Fibroblast of lung (primary cell): ENCODE results near the gene PSMB1. TPM values are rescaled to one million over a fixed set of nuclear protein-coding genes. Genes with fewer than 3 reads are reported as not detected.

Source experiments
- DNase-seq, 2 donors: peaks; one replicate each; pipeline versions ENCODE4 v3.0.0 to v3.0.0-alpha.2; 2010; ENCODE audit warnings: low read depth in 2 of 2
- H2AFZ ChIP-seq: 2 replicates; pipeline ENCODE4 v1.5.1; 2012; ENCODE audit warnings: low read length, control low read depth, inconsistent platforms
- H3K27ac ChIP-seq: 2 replicates; pipeline ENCODE4 v1.5.1; 2011; ENCODE audit warnings: low read length, control low read depth; ENCODE audit not compliant: insufficient read depth
- H3K27me3 ChIP-seq: 2 replicates; pipeline ENCODE4 v1.5.1; 2011; ENCODE audit warnings: mild to moderate bottlenecking, low read length; ENCODE audit not compliant: control insufficient read depth, insufficient read depth
- H3K36me3 ChIP-seq: 2 replicates; pipeline ENCODE4 v1.5.1; 2011; ENCODE audit warnings: low read length; ENCODE audit not compliant: control insufficient read depth, insufficient read depth
- H3K4me1 ChIP-seq: 2 replicates; pipeline ENCODE4 v1.5.1; 2011; ENCODE audit warnings: low read length; ENCODE audit not compliant: control insufficient read depth, insufficient read depth; ENCODE audit errors: extremely low read depth
- H3K4me2 ChIP-seq: 2 replicates; pipeline ENCODE4 v1.5.1; 2011; ENCODE audit warnings: low read length, control low read depth; ENCODE audit not compliant: insufficient read depth; ENCODE audit errors: extremely low read depth
- H3K4me3 ChIP-seq, 4 experiments: fragments of 200-600 bp in 1 of 4; sonication (generic) in 1 of 4; replicated peaks in 1 of 4; 2 replicates each; pipeline ENCODE4 v1.5.1; 2011 to 2016; ENCODE audit warnings: low read length in 4 of 4, low read depth in 3 of 4, mild to moderate bottlenecking in 3 of 4, control low read depth in 2 of 4, inconsistent platforms in 1 of 4, mixed read lengths in 1 of 4; ENCODE audit not compliant: insufficient read depth in 1 of 4; ENCODE audit errors: control extremely low read depth in 1 of 4
- H3K79me2 ChIP-seq: 2 replicates; pipeline ENCODE4 v1.5.1; 2012; ENCODE audit warnings: mild to moderate bottlenecking, low read length, inconsistent platforms; ENCODE audit not compliant: control insufficient read depth, insufficient read depth
- H3K9ac ChIP-seq: 2 replicates; pipeline ENCODE4 v1.5.1; 2011; ENCODE audit warnings: mild to moderate bottlenecking, low read length, control low read depth; ENCODE audit not compliant: insufficient read depth
- H3K9me3 ChIP-seq: 2 replicates; pipeline ENCODE4 v1.5.1; 2012; ENCODE audit warnings: low read depth, low read length; ENCODE audit not compliant: control insufficient read depth, insufficient read depth
- H4K20me1 ChIP-seq: 2 replicates; pipeline ENCODE4 v1.5.1; 2011; ENCODE audit warnings: low read length; ENCODE audit not compliant: control insufficient read depth, insufficient read depth; ENCODE audit errors: extremely low read depth
- EZH2 ChIP-seq: IDR thresholded peaks from 2 replicates; pipeline ENCODE4 v1.5.1; 2012; ENCODE audit warnings: low read length, control low read depth, mild to moderate bottlenecking; ENCODE audit errors: missing control alignments
- polyA plus RNA-seq, 2 donors: library from polyadenylated mRNA; depleted of rRNA in 1 of 2; stranded (reverse) in 1 of 2; unstranded in 1 of 2; fragments of >200 nt; gene quantifications; 2 replicates each; pipeline ENCODE4 v1.2.1, GENCODE V29; 2011 to 2012; ENCODE audit warnings: missing spikeins in 1 of 2
- total RNA-seq: library from RNA; depleted of rRNA; stranded (reverse); fragments of >200 nt; gene quantifications from 2 replicates; pipeline ENCODE4 v1.2.1, GENCODE V29; 2014
- TF ChIP-seq, protein P1 (sequence below), 2 donors: IDR thresholded peaks in 1 of 2; conservative IDR thresholded peaks in 1 of 2; 1 replicate in 1 of 2; 2 replicates in 1 of 2; pipeline ENCODE4 v1.5.1; 2011 to 2012; ENCODE audit warnings: low read length in 2 of 2, control low read depth in 1 of 2, inconsistent platforms in 1 of 2, low read depth in 1 of 2, mild to moderate bottlenecking in 1 of 2

Gene PSMB1
- total and polyA plus RNA-seq, 2 donors (not counting 1 experiment from before 2014, with no cell fraction given) = 227 to 489 TPM

DNA sequence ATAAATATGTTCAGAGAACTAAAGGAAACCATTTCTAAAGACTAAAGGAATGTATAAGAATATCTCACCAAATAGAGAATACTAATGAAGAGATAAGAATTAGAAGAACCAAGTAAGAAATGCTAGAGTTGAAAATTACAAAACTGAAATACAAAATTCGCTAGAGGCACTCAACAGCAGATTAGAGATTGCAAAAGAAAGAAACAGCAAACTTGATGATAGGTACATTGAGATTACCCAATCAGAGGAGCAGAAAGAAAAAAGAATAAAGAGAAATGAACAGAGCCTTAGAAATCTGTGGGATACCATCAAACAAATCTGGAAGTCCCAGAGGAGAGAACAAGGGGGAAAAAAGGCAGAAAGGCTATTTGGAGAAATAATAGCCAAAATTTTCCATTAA, 37.6 kb upstream of the PSMB1 start:
- Histone ChIP-seq H2AFZ (no peak overlapping the region), H3K9ac (no peak overlapping the region), H3K4me1 (no peaks in the 10 kb centered on the region), H3K4me3 (no peak overlapping the region), H3K79me2 (no peaks in the 10 kb centered on the region), H3K9me3 (no peaks in the 10 kb centered on the region), H3K27ac (no peak overlapping the region), H3K4me2 (no peak overlapping the region), H4K20me1 (no peaks in the 10 kb centered on the region), H3K36me3 (no peaks in the 10 kb centered on the region), H3K27me3 (no peaks in the 10 kb centered on the region)
- no peak for TF ChIP-seq EZH2
- TF ChIP-seq, protein P1, sequence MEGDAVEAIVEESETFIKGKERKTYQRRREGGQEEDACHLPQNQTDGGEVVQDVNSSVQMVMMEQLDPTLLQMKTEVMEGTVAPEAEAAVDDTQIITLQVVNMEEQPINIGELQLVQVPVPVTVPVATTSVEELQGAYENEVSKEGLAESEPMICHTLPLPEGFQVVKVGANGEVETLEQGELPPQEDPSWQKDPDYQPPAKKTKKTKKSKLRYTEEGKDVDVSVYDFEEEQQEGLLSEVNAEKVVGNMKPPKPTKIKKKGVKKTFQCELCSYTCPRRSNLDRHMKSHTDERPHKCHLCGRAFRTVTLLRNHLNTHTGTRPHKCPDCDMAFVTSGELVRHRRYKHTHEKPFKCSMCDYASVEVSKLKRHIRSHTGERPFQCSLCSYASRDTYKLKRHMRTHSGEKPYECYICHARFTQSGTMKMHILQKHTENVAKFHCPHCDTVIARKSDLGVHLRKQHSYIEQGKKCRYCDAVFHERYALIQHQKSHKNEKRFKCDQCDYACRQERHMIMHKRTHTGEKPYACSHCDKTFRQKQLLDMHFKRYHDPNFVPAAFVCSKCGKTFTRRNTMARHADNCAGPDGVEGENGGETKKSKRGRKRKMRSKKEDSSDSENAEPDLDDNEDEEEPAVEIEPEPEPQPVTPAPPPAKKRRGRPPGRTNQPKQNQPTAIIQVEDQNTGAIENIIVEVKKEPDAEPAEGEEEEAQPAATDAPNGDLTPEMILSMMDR (conservative IDR thresholded peaks at IDR 0.05 in 1 of 2, IDR thresholded peaks at IDR 0.05 in 1 of 2; ENCODE audit: low read depth in 1 of 2, low read length in 2 of 2) = no peak
- DNase-seq = no peak

DNA sequence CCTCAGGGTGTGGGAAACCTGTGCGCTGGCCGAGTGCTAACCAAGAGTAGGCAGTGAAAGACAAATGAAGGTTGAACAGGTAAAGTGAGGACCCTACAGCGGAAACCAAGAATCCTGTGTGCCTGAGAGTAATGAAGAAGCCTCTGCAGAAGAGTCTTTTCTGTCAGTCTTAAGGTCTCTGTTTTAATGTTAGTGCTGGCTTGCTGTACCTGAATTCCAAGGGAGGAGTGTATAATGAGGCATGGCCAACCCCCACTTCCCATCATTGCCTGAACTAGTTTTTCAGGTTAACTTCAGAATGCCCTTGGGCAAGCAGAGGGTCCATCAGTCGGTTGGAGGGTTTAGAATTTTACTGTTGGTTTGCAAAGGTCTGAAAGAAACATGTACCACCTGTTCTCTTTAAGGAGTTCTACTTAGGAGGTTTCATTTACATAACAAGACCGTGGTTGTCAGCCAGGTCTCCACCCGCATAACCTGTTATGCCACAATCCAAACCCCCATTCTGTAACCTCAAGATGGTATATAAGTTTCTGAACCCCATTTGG, 31.9 kb upstream of the PSMB1 start:
- Histone ChIP-seq H4K20me1 (no peaks in the 10 kb centered on the region), H3K9ac (peak overlapping the region; percentile 81), H2AFZ (peak overlapping the region; percentile 99), H3K9me3 (no peaks in the 10 kb centered on the region), H3K4me2 (peak overlapping the region; percentile 86), H3K27ac (peak overlapping the region; percentile 70), H3K4me1 (no peaks in the 10 kb centered on the region), H3K27me3 (no peaks in the 10 kb centered on the region), H3K4me3 (peak overlapping the region; percentile 90 to 100 (median 94)), H3K79me2 (peaks cover 18% of the 10 kb centered on the region), H3K36me3 (peaks cover 2% of the 10 kb centered on the region)
- no peak for TF ChIP-seq EZH2
- TF ChIP-seq, protein P1 (conservative IDR thresholded peaks at IDR 0.05 in 1 of 2, IDR thresholded peaks at IDR 0.05 in 1 of 2; ENCODE audit: low read depth in 1 of 2, low read length in 2 of 2) = no peak
- DNase-seq = no peak

DNA sequence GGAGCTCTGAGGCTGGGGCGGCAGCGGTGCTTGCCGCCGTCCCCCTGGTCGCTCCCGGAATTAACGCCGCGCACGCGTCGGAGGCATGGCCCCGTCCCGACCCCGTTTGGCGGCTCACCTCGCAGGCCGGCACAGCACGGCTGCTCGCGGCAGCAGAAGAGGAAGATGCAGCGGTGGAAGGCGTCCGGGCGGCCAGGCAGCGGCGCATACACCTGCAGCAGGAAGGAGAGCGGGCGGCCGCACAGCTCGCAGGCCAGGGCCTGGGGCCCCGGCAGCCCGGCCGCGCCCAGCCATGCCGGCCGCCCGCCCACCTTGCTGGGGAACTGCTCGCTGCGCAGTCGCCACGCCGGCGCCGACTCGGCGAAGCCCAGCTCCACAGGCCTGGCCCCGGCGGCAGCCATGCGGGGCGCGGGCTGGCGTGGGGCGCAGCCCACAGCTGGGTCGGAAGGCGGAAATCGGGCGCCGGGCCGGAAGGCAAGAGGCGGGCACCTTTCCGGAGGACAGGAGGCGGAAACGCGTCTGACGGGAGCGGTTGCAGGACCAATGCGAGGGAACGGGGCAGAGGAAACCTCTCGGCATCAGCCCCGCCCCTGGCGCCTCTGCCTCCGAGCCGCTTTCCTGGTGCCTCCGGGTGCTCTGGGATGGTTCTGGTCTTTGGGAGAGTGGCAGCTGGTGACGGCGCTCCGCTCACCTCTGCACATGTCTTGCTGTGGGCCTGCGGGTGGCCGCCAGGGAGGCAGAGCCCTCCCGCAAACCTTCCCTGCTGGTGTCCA, 31.3 kb upstream of the PSMB1 start, which contains the start of gene PDCD2:
PDCD2 (minus strand) TSS at position 457 of the 773 bp plus-strand sequence; CDS start at position 401, 56 bp downstream.
- no peaks in the 10 kb centered on the region for H3K4me1 ChIP-seq
- peak within 1 kb of the TSS; percentile 86 for H3K4me2 ChIP-seq
- peak within 1 kb of the TSS; percentile 70 for H3K27ac ChIP-seq
- TF ChIP-seq EZH2 = no peak
- TF ChIP-seq, protein P1 (conservative IDR thresholded peaks at IDR 0.05 in 1 of 2, IDR thresholded peaks at IDR 0.05 in 1 of 2; ENCODE audit: low read depth in 1 of 2, low read length in 2 of 2) = no peak
- DNase-seq = peak; percentile 86 to 91
- H3K9ac ChIP-seq = peak within 1 kb of the TSS; percentile 81
- peaks cover 2% of the 10 kb centered on the region for H3K36me3 ChIP-seq
- no peaks in the 10 kb centered on the region for H3K27me3 ChIP-seq
- H4K20me1 ChIP-seq = no peaks in the 10 kb centered on the region
- peaks cover 18% of the 10 kb centered on the region for H3K79me2 ChIP-seq
- no peaks in the 10 kb centered on the region for H3K9me3 ChIP-seq
- peak within 1 kb of the TSS; percentile 99 for H2AFZ ChIP-seq
- H3K4me3 ChIP-seq = peak within 1 kb of the TSS; percentile 90 to 100 (median 94)
